ENCODE results near the gene TRAM2. TPM values are rescaled to one million over a fixed set of nuclear protein-coding genes. Genes with fewer than 3 reads are reported as not detected.

The TRAM2 gene
- polyA plus RNA-seq, 1 experiment = 134 TPM

DNA sequence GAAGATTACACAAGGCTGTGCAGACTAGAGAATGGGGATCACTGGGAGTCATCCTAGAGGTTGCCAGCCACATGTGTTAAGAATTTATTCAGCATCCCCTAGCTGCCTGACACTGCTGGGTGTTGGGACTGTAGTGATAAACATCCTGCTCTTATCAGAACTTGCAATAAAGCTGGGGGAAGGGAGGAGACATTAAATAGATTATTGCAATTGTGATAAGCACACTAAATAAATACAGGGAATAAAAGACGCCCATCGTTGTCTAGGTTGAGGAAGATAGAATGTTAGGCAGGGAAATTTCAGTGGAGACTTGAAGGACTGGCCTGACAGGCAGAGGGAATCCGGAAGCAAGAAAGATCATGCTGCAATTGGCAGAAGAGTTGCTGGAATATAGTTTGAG lies 33.2 kb upstream of the TRAM2 start:
- ChIA-PET CTCF (interaction anchor here (6.0 kb wide), 1 partner anchor 13 kb away, joined by 53 read pairs; no protein-coding TSS in a partner anchor), POLR2A (no interaction called here)
- TF ChIP-seq CTCF (IDR thresholded peaks at IDR 0.05; ENCODE audit: insufficient read depth, low read depth, low read length) = no peak
- DNase-seq (ENCODE audit: low read depth) = no peak
- Histone ChIP-seq H3K36me3 (ENCODE audit: control insufficient read depth, insufficient read depth, low read length) (no peaks in the 10 kb centered on the region), H3K27me3 (ENCODE audit: control insufficient read depth, insufficient read depth, low read length) (no peaks in the 10 kb centered on the region), H3K4me3 (ENCODE audit: low read depth, low read length) (no peak overlapping the region)

DNA sequence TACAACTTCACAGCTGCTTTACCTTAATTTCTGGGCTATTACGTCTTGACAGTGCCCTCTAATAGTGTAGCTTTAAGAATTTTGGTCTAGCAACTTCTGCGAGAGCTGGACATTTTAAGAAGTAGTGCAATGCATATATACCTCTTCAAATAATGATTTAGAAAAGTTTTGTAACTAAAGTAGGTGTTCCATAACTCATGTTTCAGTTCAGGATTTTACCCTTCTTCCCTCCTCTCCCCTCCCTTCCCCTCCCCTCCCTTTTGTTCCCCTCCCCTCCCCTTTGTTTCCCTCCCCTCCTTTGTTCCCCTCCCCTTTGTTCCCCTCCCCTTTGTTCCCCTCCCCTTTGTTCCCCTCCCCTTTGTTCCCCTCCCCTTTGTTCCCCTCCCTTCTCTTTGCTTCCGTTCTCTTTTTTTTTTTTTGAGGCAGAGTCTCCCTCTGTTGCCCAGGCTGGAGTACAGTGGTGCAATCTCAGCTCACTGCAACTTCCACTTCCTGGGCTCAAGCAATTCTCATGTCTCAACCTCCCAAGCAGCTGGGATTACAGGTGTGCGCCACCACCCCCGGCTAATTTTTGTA lies 28.8 kb upstream of the TRAM2 start:
- Histone ChIP-seq H3K36me3 (ENCODE audit: control insufficient read depth, insufficient read depth, low read length) (no peaks in the 10 kb centered on the region), H3K4me3 (ENCODE audit: low read depth, low read length) (no peak overlapping the region), H3K27me3 (ENCODE audit: control insufficient read depth, insufficient read depth, low read length) (no peaks in the 10 kb centered on the region)
- POLR2A ChIA-PET = no interaction called here
- DNase-seq (ENCODE audit: low read depth) = no peak
- CTCF ChIA-PET = interaction anchor here (0.6 to 6.0 kb wide), 4 partner anchors 9 to 97 kb away, joined by 3 to 53 read pairs (median 5); no protein-coding TSS in a partner anchor
- no peak for TF ChIP-seq CTCF (IDR thresholded peaks at IDR 0.05; ENCODE audit: insufficient read depth, low read depth, low read length)

DNA sequence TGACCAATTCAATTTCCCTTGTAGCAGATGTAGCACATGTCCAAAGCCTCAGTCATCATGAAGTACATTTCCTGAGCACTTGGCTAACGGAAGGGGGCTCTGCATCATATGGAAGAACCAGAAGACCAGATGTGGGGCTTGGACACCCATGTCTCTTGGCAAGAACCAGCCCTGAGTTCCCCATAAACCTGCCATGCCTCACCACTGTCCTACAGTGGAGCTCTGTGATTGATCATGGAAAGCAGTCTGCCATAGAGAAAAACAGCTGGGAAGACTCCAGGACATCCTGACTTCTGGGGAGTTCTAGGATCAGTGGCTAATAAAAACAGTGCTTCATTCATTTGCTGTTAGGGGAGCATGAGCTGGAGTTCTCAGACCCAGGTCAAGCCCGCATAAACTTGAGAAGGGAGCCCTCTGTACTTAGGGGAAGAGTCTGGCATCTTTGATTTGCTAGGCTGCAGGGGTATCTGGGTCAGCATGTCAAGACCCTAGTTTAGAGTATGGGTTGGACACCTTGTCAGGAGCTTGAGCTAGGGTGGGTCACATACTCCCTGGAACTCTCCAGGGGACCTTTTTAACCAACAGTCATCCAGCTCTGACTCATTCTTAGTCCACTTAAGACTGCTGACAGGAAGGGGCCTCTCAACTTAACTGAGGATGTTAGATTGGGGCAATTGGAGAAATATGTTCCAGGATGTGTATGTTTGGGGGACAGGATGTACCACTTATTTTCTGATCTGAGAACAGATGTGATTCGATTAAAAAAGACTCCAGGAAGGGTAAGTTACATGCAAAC lies 26.3 kb upstream of the TRAM2 start:
- Histone ChIP-seq H3K36me3 (ENCODE audit: control insufficient read depth, insufficient read depth, low read length) (no peaks in the 10 kb centered on the region), H3K27me3 (ENCODE audit: control insufficient read depth, insufficient read depth, low read length) (no peaks in the 10 kb centered on the region), H3K4me3 (ENCODE audit: low read depth, low read length) (no peak overlapping the region)
- ChIA-PET POLR2A (no interaction called here), CTCF (interaction anchor here (0.6 to 1.5 kb wide), 10 partner anchors 12 to 203 kb away, joined by 3 to 6 read pairs (median 4); partner anchors contain the start of gene TRAM2)
- no peak for DNase-seq (ENCODE audit: low read depth)
- no peak for TF ChIP-seq CTCF (IDR thresholded peaks at IDR 0.05; ENCODE audit: insufficient read depth, low read depth, low read length)

GRCh38 chr6:52598824-52599190 lies 21.9 kb upstream of the TRAM2 start:
- Histone ChIP-seq H3K4me3 (ENCODE audit: low read depth, low read length) (no peak overlapping the region), H3K36me3 (ENCODE audit: control insufficient read depth, insufficient read depth, low read length) (no peaks in the 10 kb centered on the region), H3K27me3 (ENCODE audit: control insufficient read depth, insufficient read depth, low read length) (no peaks in the 10 kb centered on the region)
- POLR2A ChIA-PET = no interaction called here
- CTCF ChIA-PET = interaction anchor here (0.6 to 9.8 kb wide), 20 partner anchors 8 to 292 kb away, joined by 3 to 68 read pairs (median 6); partner anchors contain the start of gene TRAM2
- TF ChIP-seq CTCF (IDR thresholded peaks at IDR 0.05; ENCODE audit: insufficient read depth, low read depth, low read length) = no peak
- no peak for DNase-seq (ENCODE audit: low read depth)

DNA sequence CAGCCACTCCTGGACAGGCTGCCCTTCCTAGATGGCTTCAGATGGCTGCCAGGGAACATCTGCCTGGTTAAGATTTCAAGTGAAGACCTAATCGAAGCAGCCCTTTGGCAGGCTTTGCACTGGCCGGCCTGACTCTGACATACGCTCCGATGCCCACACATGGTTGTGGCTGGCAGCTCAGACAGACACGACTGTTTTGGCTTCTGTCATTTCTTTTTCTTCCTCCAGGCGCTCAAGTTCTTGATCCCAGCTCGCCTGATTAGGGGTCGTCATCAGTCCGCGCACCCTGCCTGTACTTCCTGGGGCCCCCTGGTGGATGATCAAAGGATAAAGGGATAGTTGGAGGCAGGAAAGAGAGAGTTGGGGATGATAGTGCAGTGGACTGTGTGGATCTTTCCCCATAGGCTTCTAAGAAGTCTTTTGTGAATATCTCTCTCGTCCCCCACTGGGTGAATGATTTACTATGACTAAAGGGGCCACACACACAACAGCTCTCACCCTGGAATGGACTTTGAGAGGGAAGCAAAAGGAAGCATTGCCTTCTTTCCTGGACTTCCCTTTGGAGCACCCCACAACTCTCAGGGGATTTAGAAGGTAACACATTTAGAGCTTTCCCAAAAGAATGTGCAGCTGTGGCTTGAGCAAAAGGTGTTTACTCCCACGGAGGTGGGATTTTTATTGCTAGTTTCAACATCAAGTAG lies 21.4 kb upstream of the TRAM2 start:
- CTCF ChIA-PET = interaction anchor here (0.8 to 9.8 kb wide), 26 partner anchors 8 to 291 kb away, joined by 3 to 68 read pairs (median 4); partner anchors contain the start of gene TRAM2

More for the DNA sequence above, 21.4 kb upstream of the TRAM2 start:
- Histone ChIP-seq H3K27me3 (ENCODE audit: control insufficient read depth, insufficient read depth, low read length) (no peaks in the 10 kb centered on the region), H3K4me3 (ENCODE audit: low read depth, low read length) (no peak overlapping the region), H3K36me3 (ENCODE audit: control insufficient read depth, insufficient read depth, low read length) (no peaks in the 10 kb centered on the region)
- DNase-seq (ENCODE audit: low read depth) = no peak
- TF ChIP-seq CTCF (IDR thresholded peaks at IDR 0.05; ENCODE audit: insufficient read depth, low read depth, low read length) = peak; percentile 82
- POLR2A ChIA-PET = interaction anchor here (0.7 kb wide), 1 partner anchor 179 kb away, joined by 4 read pairs; no protein-coding TSS in a partner anchor

All from BJ (cell line).